T-helper 1 cell treated with Interleukin-12 subunit alpha and Interleukin-12 subunit beta and Interleukin-4 antibody, amounts not matched to agents 30 μg/mL and 1 μg/mL, for 36 hours (primary cell): Measurements from ENCODE around the gene DCAKD.

Experiments
- H3K27ac Mint-ChIP-seq: one replicate; pipeline ENCODE4 v1.8.0; 2021; ENCODE audit warnings: mild to moderate bottlenecking, mixed read lengths
- H3K27me3 Mint-ChIP-seq: one replicate; pipeline ENCODE4 v1.8.0; 2021; ENCODE audit warnings: low read depth, mixed read lengths
- H3K36me3 Mint-ChIP-seq: one replicate; pipeline ENCODE4 v1.8.0; 2021; ENCODE audit warnings: low read depth, mixed read lengths
- H3K4me1 Mint-ChIP-seq: one replicate; pipeline ENCODE4 v1.8.0; 2021; ENCODE audit warnings: low read depth, mixed read lengths
- H3K4me3 Mint-ChIP-seq: one replicate; pipeline ENCODE4 v1.8.0; 2021; ENCODE audit warnings: mild to moderate bottlenecking, moderate library complexity, mixed read lengths
- H3K9me3 Mint-ChIP-seq: one replicate; pipeline ENCODE4 v1.8.0; 2021; ENCODE audit warnings: mixed read lengths

DCAKD gene, protein sequence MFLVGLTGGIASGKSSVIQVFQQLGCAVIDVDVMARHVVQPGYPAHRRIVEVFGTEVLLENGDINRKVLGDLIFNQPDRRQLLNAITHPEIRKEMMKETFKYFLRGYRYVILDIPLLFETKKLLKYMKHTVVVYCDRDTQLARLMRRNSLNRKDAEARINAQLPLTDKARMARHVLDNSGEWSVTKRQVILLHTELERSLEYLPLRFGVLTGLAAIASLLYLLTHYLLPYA

DNA sequence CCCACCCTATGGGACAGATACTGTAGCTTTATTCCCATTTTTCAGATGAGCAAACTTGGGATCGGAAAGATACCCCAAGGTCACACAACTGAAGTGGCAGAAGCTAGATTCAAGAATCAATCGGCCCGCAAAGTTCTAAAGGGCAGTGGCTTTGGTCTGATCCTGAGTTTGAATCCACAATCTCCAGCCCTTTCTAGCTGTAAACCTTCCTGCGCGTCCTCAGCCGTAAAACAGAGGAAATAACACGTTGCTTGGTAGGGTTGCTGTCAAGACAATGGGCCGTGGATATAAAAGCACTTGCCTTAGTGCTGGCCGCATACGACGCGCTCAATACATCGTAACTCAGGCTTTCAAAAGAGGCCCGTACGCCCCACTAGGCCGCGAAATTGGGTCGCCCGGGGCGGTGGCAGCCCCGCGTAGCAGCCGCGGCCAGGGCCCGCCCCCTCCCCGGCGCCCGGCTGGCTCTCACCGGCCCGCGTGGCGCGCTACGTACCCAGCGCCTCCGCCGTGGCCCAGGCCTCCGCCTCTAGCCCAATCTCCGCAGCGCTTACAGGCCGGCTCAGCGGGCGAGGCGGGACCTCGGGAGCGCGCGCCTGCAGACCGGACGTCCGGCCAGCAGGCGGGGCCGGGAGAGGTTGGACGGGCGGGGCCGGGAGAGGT is at the start of gene DCAKD:
Gene DCAKD, minus strand, starts transcription at position 573 of the 660 bp plus-strand sequence. CDS start 16,747 bp downstream, outside the sequence.
- no peaks in the 10 kb centered on the region for H3K9me3 Mint-ChIP-seq
- H3K27ac Mint-ChIP-seq, result peak within 1 kb of the TSS; percentile 91
- H3K4me3 Mint-ChIP-seq, result peak within 1 kb of the TSS; percentile 90

DNA sequence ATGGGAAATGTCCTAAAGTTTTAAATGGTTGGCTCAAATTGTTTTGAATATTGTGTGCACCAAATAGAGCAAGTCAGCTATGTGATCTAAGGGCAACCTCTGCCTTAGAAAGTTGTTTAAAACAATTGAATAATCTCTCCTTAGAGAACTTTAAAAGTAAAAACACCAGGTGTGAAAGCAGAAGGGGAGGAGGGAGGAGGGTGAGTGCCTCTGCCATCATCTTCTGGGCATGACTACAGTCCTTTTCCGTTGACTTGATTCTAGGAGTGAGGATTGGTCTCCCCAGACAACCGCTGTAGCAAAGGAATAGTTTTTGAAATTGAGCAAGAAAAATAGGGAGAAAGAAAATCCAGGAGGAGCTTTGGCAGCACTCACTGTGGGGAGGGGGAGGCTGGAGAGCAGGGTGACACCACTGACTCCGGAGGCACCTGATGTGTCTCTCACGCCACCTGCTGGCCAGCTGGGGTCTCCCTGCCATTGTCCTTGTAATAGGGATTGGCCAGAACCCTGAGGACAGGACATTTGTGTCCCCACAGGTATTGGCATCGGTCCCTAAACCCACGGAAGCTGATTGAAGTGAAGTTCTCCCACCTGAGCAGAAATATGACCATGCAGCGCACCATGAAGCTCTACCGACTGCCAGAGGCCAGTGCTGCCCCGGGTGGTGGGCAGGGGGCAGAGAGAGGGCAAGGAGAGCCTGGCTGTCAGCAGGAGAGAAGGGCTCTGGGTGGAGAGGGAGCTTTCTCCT is 47.6 kb upstream of the DCAKD start:
- H3K27ac Mint-ChIP-seq, result no peak overlapping the region
- no peak overlapping the region for H3K4me3 Mint-ChIP-seq
- H3K9me3 Mint-ChIP-seq, result no peaks in the 10 kb centered on the region
- no peaks in the 10 kb centered on the region for H3K4me1 Mint-ChIP-seq
- H3K27me3 Mint-ChIP-seq, result no peaks in the 10 kb centered on the region
- H3K36me3 Mint-ChIP-seq, result peaks cover 38% of the 10 kb centered on the region

More for the DNA sequence above, at the start of gene DCAKD:
- peaks cover 26% of the 10 kb centered on the region for H3K4me1 Mint-ChIP-seq
- H3K27me3 Mint-ChIP-seq, result no peaks in the 10 kb centered on the region
- peaks cover 13% of the 10 kb centered on the region for H3K36me3 Mint-ChIP-seq

DNA sequence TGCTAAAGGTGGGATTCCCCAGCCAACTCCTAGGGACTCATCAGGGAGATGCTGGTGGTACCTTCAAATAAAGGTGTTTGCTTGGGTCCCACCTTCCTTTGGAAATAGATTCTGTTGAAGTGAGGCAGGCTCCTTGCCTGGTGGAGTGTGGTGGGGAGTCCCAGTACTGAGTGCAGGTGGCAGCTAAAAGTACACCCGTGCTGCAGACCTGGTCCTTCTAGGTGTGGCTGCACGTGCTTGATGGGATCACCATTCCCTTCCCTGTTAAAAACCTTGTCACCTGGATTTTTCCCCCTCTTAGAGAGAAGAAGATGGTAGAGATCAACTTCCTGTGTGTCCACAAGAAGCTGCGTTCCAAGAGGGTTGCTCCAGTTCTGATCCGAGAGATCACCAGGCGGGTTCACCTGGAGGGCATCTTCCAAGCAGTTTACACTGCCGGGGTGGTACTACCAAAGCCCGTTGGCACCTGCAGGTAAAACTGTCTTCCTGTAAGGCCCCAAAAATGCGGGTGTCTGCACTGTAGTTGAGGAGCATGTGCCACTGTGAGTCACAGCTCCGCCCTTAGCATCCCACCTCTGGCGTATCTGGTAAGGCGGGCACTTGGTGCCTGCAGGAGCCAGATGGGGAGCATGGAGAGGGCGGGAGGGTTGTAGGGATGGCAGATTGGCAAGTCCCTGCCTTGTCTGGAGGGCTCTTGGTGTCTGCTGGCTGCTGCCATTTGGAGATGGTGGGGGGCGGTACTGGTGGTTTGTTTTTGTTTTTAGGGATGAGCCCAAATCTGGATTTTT is 46.8 kb upstream of the DCAKD start:
- Mint-ChIP-seq H3K4me3 (no peak overlapping the region), H3K9me3 (no peaks in the 10 kb centered on the region), H3K27ac (no peak overlapping the region), H3K4me1 (no peaks in the 10 kb centered on the region), H3K36me3 (peaks cover 35% of the 10 kb centered on the region), H3K27me3 (no peaks in the 10 kb centered on the region)

DNA sequence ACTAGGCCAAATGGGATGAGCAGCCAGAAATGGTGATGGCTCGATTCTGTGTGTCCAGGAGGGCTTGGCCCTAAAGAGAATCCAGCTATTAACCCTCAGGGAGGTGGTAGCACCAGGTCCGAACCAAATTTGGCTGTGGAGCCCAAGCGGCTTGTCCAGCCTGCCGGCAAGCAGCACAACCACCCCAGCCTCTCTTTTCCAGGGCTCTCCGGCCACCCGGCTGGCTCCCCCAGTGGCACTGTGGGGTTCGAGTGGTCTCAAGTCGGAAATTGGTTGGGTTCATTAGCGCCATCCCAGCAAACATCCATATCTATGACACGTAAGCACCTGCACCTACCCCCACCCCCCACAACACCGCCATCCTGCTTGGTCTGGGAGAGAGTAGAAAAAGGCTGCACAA is 45.5 kb upstream of the DCAKD start:
- Mint-ChIP-seq H3K27me3 (no peaks in the 10 kb centered on the region), H3K4me1 (no peaks in the 10 kb centered on the region), H3K4me3 (no peak overlapping the region), H3K9me3 (no peaks in the 10 kb centered on the region), H3K36me3 (peaks cover 36% of the 10 kb centered on the region), H3K27ac (no peak overlapping the region)

DNA sequence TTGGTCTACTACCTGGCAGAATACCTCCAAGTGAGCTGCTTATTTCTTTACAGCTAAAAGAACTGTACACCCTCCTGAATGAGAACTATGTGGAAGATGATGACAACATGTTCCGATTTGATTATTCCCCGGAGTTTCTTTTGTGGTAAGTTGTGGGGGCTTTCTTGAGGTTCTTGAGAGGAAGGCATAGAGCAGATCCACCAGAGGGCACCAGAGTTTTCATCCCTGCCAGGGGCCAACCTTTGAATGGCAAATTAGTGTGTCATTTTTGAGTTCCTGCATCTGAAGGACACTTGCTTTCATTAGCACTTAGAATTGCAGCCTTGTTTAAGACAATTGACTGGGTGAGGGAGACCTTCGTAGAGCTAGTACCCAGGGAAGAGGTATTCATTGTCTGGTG is 44.7 kb upstream of the DCAKD start:
- H3K4me3 Mint-ChIP-seq, result no peak overlapping the region
- no peak overlapping the region for H3K27ac Mint-ChIP-seq
- H3K27me3 Mint-ChIP-seq, result no peaks in the 10 kb centered on the region
- H3K9me3 Mint-ChIP-seq, result no peaks in the 10 kb centered on the region
- no peaks in the 10 kb centered on the region for H3K4me1 Mint-ChIP-seq
- peaks cover 40% of the 10 kb centered on the region for H3K36me3 Mint-ChIP-seq

DNA sequence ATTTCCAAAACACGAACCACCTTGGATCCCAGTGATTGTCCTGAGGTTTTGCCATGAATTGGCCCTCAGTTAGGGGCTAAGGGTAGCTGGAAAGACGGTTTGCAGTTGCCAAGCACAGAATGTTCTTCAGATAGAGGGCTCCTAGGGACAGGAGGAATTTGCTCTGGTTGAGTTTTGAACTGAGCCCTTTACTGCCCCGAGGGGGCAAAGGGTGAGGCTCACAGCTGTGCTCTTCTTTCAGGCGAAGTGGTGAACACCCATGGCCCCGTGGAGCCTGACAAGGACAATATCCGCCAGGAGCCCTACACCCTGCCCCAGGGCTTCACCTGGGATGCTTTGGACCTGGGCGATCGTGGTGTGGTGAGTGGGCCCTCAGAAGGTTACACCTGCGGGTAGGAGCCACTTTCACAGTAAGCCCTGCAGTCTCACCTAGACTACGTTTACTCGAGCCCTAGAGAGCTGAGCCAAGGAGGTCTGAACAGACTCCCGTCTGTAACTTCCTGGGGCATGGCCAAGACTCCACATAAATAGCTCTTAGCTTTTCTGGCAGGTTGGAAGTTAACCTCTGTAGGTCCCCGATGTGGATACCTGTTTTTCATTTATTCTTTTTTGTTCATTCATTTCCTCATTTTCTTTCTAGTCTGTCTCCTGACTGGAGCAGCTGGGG is 42.1 kb upstream of the DCAKD start:
- H3K4me3 Mint-ChIP-seq, result no peak overlapping the region
- H3K36me3 Mint-ChIP-seq, result peaks cover 40% of the 10 kb centered on the region
- no peaks in the 10 kb centered on the region for H3K27me3 Mint-ChIP-seq
- no peaks in the 10 kb centered on the region for H3K4me1 Mint-ChIP-seq
- H3K9me3 Mint-ChIP-seq, result no peaks in the 10 kb centered on the region
- no peak overlapping the region for H3K27ac Mint-ChIP-seq

DNA sequence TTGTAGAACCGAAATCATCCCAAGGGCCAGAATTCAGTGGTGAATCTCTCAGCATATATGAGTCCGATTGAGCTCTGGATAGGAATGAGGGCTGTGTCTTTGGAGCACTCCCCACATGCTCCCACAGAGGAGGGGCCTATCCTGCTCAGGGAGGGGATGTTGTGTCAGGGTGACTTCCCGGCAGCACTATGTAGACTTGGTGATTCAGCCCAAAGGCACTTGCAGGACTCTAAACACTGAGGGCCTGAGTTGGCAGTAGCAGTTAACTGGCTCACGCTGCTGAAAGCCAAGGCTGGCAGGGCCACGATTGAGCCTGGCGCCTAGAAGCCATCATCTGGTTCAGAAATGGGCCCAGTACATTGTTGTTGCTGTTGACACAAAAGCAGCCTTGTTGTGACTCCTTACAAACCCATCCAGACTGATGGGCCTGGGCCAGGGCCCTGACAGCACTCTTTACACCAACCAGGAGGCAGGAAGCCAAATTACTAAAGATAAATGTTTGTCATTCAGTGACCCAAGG is 41.5 kb upstream of the DCAKD start:
- no peak overlapping the region for H3K4me3 Mint-ChIP-seq
- no peaks in the 10 kb centered on the region for H3K9me3 Mint-ChIP-seq
- no peak overlapping the region for H3K27ac Mint-ChIP-seq
- H3K27me3 Mint-ChIP-seq, result no peaks in the 10 kb centered on the region
- H3K4me1 Mint-ChIP-seq, result peaks cover 1% of the 10 kb centered on the region
- H3K36me3 Mint-ChIP-seq, result peaks cover 39% of the 10 kb centered on the region

DNA sequence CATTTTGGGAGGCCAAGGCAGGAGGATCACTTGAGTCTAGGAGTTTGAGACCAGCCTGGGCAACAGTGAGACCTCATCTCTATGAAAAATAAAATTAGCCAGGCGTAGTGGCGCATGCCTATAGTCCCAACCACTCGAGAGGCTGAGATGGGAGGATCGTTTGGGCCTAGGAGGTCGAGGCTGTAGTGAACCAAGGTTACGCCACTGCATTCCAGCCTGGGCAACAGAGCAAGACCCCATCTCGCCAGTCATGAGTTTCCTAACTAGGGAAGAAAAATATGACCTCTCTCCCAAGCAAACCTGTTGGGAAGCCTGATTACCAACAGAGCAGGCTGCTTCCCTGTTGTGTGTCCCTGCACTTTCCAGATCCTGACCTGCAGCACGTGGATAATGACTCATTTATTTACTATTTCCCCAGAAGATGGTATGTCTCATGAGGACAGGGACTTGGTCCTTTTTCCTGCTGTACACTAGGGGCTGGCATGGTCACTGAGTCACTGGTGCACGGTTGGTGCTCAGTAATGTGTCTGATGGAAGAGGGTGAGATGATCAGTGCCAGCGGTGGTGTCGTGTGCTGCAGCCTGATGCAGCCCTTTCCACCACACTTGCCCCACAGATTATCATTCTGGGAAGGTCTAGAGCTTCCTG is 40.5 kb upstream of the DCAKD start:
- Mint-ChIP-seq H3K27ac (peak overlapping the region; percentile 35), H3K4me1 (peaks cover 3% of the 10 kb centered on the region), H3K4me3 (no peak overlapping the region), H3K27me3 (no peaks in the 10 kb centered on the region), H3K9me3 (no peaks in the 10 kb centered on the region), H3K36me3 (peaks cover 38% of the 10 kb centered on the region)

DNA sequence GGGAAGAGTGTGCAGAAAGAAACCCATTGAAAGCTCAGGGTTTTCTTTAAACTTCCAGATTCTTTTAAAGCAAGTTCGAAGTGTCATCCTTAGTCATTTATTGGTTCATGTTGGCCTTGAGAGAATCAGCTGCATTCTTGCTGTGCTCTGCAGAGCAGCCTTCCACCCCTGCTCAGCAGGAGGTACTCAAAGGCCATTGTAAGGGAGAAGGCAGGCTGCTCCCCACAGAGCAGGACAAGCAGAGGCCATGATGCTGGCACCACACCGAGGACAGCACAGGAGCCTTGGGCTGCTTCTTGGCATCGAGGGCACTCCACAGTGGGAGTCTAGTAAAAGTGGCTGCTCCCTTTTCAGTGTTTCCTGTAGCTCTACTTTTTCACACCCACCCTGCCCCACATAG is 39.3 kb upstream of the DCAKD start:
- H3K4me1 Mint-ChIP-seq, result peaks cover 3% of the 10 kb centered on the region
- no peaks in the 10 kb centered on the region for H3K27me3 Mint-ChIP-seq
- H3K9me3 Mint-ChIP-seq, result no peaks in the 10 kb centered on the region
- H3K36me3 Mint-ChIP-seq, result peaks cover 34% of the 10 kb centered on the region
- no peak overlapping the region for H3K27ac Mint-ChIP-seq
- H3K4me3 Mint-ChIP-seq, result no peak overlapping the region

DNA sequence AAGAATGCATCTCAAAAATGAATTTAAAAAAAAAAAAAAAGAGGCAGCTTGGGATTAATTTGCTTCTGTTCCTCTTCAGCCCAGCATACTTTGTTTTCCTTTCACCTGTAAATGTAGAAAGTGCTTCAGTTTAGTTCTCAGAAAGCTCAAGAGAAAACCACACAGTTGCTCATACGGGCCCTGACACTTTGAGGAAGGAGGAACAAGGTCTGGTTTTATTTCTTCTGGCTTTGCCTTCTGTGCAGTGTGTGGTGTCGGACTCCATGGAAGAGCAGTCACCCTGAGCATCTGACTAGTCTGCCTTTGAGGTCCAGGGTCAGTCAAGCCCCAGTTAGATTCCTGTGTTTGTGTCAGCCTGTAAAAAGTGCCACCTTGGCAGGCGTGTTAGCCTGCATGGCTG is 37.3 kb upstream of the DCAKD start:
- no peak overlapping the region for H3K4me3 Mint-ChIP-seq
- no peaks in the 10 kb centered on the region for H3K27me3 Mint-ChIP-seq
- peaks cover 35% of the 10 kb centered on the region for H3K36me3 Mint-ChIP-seq
- peaks cover 3% of the 10 kb centered on the region for H3K4me1 Mint-ChIP-seq
- no peak overlapping the region for H3K27ac Mint-ChIP-seq
- no peaks in the 10 kb centered on the region for H3K9me3 Mint-ChIP-seq

DNA sequence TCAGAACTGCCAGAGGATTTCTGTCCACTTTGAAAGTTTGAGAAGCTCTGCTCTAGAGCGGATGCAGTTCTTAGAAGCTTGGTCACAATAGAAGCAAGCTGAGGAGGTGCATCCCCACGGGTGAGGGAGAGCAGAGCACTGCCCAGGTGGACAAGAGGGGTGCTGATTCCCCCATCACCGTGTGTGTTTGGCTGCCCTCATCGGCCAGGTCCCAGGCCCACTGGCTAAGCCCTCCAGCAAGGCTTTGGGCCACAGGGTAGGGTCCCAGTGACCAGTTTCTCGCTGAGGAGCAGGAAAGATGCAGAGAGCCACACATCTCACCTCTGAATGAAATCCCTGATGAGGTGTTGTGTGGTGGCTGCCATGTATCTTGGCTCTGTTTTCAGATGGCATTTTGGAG is 36.5 kb upstream of the DCAKD start:
- Mint-ChIP-seq H3K27ac (no peak overlapping the region), H3K9me3 (no peaks in the 10 kb centered on the region), H3K27me3 (no peaks in the 10 kb centered on the region), H3K36me3 (peaks cover 37% of the 10 kb centered on the region), H3K4me1 (peaks cover 3% of the 10 kb centered on the region), H3K4me3 (no peak overlapping the region)

DNA sequence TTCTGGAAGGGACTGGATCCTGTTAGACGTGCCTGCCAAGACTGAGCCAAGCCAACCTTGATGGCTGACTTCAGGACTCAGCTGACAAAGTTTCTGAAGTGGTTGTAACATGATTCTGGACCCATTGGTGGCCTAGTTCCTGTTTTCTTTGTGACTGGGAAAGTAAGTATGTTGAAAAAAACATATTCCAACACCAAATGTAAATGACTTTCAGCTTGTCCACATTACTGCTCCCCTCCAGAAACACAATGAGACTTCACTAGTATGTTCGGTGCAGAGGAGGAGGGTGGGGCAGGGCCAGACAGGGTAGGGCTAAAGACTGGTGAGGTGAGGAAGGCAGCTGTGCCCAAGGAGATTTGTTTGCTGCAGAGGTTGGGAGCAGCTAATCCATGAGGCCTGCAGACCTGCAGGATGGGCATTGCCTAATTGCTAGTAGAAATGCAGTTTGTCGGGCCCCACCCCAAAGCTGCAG is 36.1 kb upstream of the DCAKD start:
- Mint-ChIP-seq H3K4me1 (peaks cover 3% of the 10 kb centered on the region), H3K4me3 (no peak overlapping the region), H3K27ac (no peak overlapping the region), H3K27me3 (no peaks in the 10 kb centered on the region), H3K9me3 (no peaks in the 10 kb centered on the region), H3K36me3 (peaks cover 35% of the 10 kb centered on the region)

DNA sequence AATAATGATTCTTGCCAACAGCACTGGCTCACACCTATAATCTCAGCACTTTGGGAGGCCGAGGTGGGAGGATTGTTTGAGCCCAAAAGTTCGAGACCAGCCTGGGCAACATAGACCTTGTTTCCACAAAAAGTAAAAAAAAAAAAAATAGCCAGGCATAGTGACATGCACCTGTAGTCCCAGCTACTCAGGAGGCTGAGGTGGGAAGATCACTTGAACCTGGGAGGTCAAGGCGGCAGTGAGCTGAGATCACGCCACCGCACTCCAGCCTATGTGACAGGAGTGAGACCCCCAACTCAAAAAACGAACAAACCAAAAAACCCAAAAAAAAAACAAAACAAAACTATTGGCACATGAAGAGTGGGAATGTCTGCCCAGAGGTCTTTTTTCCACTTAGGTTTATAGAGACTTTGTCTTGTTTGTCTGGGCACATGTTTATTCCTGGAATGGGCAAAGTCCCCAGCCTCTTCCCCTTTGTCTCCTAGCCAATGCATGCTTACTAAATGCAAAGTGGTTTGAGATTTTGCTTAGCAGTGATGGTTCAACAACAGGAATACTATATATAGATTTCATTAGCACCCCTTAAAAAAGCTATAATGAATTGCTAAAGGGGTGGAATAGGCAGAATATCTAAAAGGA is 35.6 kb upstream of the DCAKD start:
- Mint-ChIP-seq H3K9me3 (no peaks in the 10 kb centered on the region), H3K4me1 (peaks cover 3% of the 10 kb centered on the region), H3K36me3 (peaks cover 31% of the 10 kb centered on the region), H3K4me3 (no peak overlapping the region), H3K27me3 (no peaks in the 10 kb centered on the region), H3K27ac (no peak overlapping the region)
